ENCODE measurements around the gene CNTNAP2. TPM values are rescaled to one million over a fixed set of nuclear protein-coding genes. Genes with fewer than 3 reads are reported as not detected.

Gene CNTNAP2
- total RNA-seq, 6 experiments from 2014 or later, result 0.07 to 0.13 (median 0.12) TPM; not detected in 3

GRCh38 chr7:147571436-147572185 lies 1455.0 kb downstream of the CNTNAP2 start:
- Mint-ChIP-seq H3K4me1 (ENCODE audit: low read depth) (peaks cover 19% of the 10 kb centered on the region; the same call in 1 of the 2 replicates), H3K9me3 (peaks cover 22% of the 10 kb centered on the region; the same call in 1 of the 2 replicates), H3K4me3 (no peak overlapping the region), H3K27ac (no peak overlapping the region; the same call in 1 of the 2 replicates), H3K36me3 (ENCODE audit: low read depth) (no peaks in the 10 kb centered on the region), H3K27me3 (ENCODE audit: insufficient read depth) (no peaks in the 10 kb centered on the region)
- DNase-seq, result no peak
- TF ChIP-seq, protein P1, sequence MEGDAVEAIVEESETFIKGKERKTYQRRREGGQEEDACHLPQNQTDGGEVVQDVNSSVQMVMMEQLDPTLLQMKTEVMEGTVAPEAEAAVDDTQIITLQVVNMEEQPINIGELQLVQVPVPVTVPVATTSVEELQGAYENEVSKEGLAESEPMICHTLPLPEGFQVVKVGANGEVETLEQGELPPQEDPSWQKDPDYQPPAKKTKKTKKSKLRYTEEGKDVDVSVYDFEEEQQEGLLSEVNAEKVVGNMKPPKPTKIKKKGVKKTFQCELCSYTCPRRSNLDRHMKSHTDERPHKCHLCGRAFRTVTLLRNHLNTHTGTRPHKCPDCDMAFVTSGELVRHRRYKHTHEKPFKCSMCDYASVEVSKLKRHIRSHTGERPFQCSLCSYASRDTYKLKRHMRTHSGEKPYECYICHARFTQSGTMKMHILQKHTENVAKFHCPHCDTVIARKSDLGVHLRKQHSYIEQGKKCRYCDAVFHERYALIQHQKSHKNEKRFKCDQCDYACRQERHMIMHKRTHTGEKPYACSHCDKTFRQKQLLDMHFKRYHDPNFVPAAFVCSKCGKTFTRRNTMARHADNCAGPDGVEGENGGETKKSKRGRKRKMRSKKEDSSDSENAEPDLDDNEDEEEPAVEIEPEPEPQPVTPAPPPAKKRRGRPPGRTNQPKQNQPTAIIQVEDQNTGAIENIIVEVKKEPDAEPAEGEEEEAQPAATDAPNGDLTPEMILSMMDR (IDR thresholded peaks at IDR 0.05), result no peak

DNA sequence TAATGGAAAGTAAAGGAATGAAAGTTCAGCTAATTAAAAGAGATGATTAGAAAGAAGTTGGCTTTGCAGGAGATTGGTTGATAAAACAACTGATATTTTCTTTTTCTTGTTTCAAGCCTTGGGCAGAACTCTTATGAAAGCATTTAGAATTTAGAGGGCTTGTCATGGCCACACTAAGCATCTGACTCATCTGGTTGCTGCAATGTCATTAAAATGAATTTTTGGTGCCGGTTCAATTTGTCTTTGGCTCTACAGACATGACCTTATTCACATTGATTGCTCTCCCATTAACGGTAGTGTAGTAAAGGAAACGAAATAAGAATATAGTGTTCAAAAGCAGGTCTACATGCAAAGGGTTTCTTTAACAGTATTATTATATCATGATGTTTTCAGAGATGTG lies 1461.6 kb downstream of the CNTNAP2 start:
- TF ChIP-seq, protein P1 (IDR thresholded peaks at IDR 0.05), result no peak
- Mint-ChIP-seq H3K27me3 (ENCODE audit: insufficient read depth) (no peaks in the 10 kb centered on the region), H3K27ac (no peak overlapping the region), H3K4me1 (ENCODE audit: low read depth) (peaks cover 18% of the 10 kb centered on the region; the same call in 1 of the 2 replicates), H3K36me3 (ENCODE audit: low read depth) (no peaks in the 10 kb centered on the region), H3K9me3 (peaks cover 18% of the 10 kb centered on the region), H3K4me3 (no peak overlapping the region; the same call in 1 of the 2 replicates)
- DNase-seq, result no peak

DNA sequence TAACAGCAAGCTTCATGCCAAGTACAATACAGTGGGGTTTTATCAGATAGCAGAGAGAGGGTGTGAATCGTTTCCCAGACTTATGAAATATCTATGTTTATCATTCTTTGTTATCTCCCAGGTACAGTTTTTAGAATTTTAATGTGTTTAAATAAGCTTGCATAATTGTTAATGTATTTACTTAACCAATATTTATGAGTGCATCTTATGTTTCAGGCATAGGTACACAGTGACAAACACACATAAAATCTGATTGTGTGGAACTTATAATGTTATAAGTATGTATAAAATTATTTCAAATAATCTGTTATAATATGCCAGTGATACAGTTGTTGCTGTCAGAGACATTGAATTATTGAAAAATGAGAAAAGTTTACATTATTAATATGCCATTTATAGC lies 1462.5 kb downstream of the CNTNAP2 start:
- Mint-ChIP-seq H3K36me3 (ENCODE audit: low read depth) (no peaks in the 10 kb centered on the region), H3K4me1 (ENCODE audit: low read depth) (peaks cover 14% of the 10 kb centered on the region; the same call in 1 of the 2 replicates), H3K4me3 (no peak overlapping the region), H3K27me3 (ENCODE audit: insufficient read depth) (no peaks in the 10 kb centered on the region), H3K27ac (no peak overlapping the region), H3K9me3 (peaks cover 18% of the 10 kb centered on the region)
- DNase-seq, result no peak
- TF ChIP-seq, protein P1 (IDR thresholded peaks at IDR 0.05), result no peak

- Mint-ChIP-seq H3K27ac (no peak overlapping the region), H3K4me1 (ENCODE audit: low read depth) (no peaks in the 10 kb centered on the region; the same call in 1 of the 2 replicates), H3K27me3 (ENCODE audit: insufficient read depth) (no peaks in the 10 kb centered on the region), H3K36me3 (ENCODE audit: low read depth) (no peaks in the 10 kb centered on the region), H3K9me3 (peaks cover 11% of the 10 kb centered on the region), H3K4me3 (no peak overlapping the region)
- no peak for DNase-seq
- TF ChIP-seq, protein P1 (IDR thresholded peaks at IDR 0.05), result no peak
Observed at GRCh38 chr7:147584771-147585193, 1468.2 kb downstream of the CNTNAP2 start.

DNA sequence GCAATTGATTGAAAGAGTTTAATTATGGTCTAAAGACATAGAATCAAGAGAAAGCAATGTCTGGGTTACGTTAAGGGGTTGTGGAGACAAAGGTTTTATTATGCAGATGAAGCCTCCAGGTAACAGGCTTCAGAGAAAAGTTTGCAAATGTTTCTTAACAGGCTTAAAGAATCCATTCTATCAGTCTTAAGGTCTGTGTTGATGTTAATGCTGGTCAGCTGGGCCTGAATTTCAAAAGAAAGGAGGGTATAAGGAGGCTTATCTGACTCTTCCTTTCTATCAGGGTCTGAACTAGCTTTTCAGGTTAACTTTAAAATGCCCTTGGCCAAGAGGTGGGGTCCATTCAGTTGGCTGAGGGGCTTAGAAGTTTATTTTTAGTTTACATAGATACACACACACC lies 1469.5 kb downstream of the CNTNAP2 start:
- TF ChIP-seq, protein P1 (IDR thresholded peaks at IDR 0.05), result no peak
- Mint-ChIP-seq H3K9me3 (peaks cover 5% of the 10 kb centered on the region), H3K36me3 (ENCODE audit: low read depth) (no peaks in the 10 kb centered on the region), H3K27ac (no peak overlapping the region), H3K4me3 (no peak overlapping the region), H3K27me3 (ENCODE audit: insufficient read depth) (no peaks in the 10 kb centered on the region), H3K4me1 (ENCODE audit: low read depth) (no peaks in the 10 kb centered on the region; the same call in 1 of the 2 replicates)
- no peak for DNase-seq

Measured in HFFc6 (cell line).